ENCODE measurements around the gene PRKAG2.
A peak's percentile ranks its signal among the peaks of the same experiment; 100 is the strongest.

PRKAG2 gene

GRCh38 chr7:151742713-151743480 lies 134.0 kb downstream of the PRKAG2 start:
- Histone ChIP-seq H3K27me3 (replicated peaks) (no peaks in the 10 kb centered on the region), H3K4me3 (ENCODE audit: low read depth, low read length) (no peak overlapping the region), H3K36me3 (replicated peaks) (no peaks in the 10 kb centered on the region), H3K27ac (peak overlapping the region; percentile 43)
- in situ Hi-C loops (cut with HindIII; ENCODE audit: low pct_ligation_motif_present, low sequenced_read_pairs), result no loop called here
- peak; percentile 31 for DNase-seq
- no peak for TF ChIP-seq CTCF (IDR thresholded peaks at IDR 0.05; ENCODE audit: low read depth, low read length, missing control alignments)

GRCh38 chr7:151741585-151741984 lies 135.3 kb downstream of the PRKAG2 start:
- in situ Hi-C loops (cut with HindIII; ENCODE audit: low pct_ligation_motif_present, low sequenced_read_pairs), result no loop called here
- no peak for TF ChIP-seq CTCF (IDR thresholded peaks at IDR 0.05; ENCODE audit: low read depth, low read length, missing control alignments)
- no peak for DNase-seq
- Histone ChIP-seq H3K4me3 (ENCODE audit: low read depth, low read length) (no peak overlapping the region), H3K36me3 (replicated peaks) (no peaks in the 10 kb centered on the region), H3K27me3 (replicated peaks) (no peaks in the 10 kb centered on the region), H3K27ac (no peak overlapping the region)

- no peak overlapping the region for H3K4me3 ChIP-seq (ENCODE audit: low read depth, low read length)
- no peaks in the 10 kb centered on the region for H3K36me3 ChIP-seq (replicated peaks)
- no peak for TF ChIP-seq CTCF (IDR thresholded peaks at IDR 0.05; ENCODE audit: low read depth, low read length, missing control alignments)
- peak; percentile 61 for DNase-seq
- H3K27me3 ChIP-seq (replicated peaks), result no peaks in the 10 kb centered on the region
- in situ Hi-C loops (cut with HindIII; ENCODE audit: low pct_ligation_motif_present, low sequenced_read_pairs), result no loop called here
- peak overlapping the region; percentile 22 for H3K27ac ChIP-seq
These were observed 136.6 kb downstream of the PRKAG2 start for GRCh38 chr7:151740081-151740851.

- H3K36me3 ChIP-seq (replicated peaks), result no peaks in the 10 kb centered on the region
- no peak for TF ChIP-seq CTCF (IDR thresholded peaks at IDR 0.05; ENCODE audit: low read depth, low read length, missing control alignments)
- H3K27ac ChIP-seq, result no peak overlapping the region
- H3K4me3 ChIP-seq (ENCODE audit: low read depth, low read length), result no peak overlapping the region
- in situ Hi-C loops (cut with HindIII; ENCODE audit: low pct_ligation_motif_present, low sequenced_read_pairs), result no loop called here
- DNase-seq, result no peak
- H3K27me3 ChIP-seq (replicated peaks), result no peaks in the 10 kb centered on the region
These were observed 138.0 kb downstream of the PRKAG2 start for GRCh38 chr7:151738925-151739324.

GRCh38 chr7:151736403-151736909 lies 140.5 kb downstream of the PRKAG2 start:
- peak; percentile 76 for TF ChIP-seq CTCF (IDR thresholded peaks at IDR 0.05; ENCODE audit: low read depth, low read length, missing control alignments)
- Histone ChIP-seq H3K27me3 (replicated peaks) (no peaks in the 10 kb centered on the region), H3K36me3 (replicated peaks) (no peaks in the 10 kb centered on the region), H3K4me3 (ENCODE audit: low read depth, low read length) (peak overlapping the region; percentile 49), H3K27ac (peak overlapping the region; percentile 64)
- in situ Hi-C loops (cut with HindIII; ENCODE audit: low pct_ligation_motif_present, low sequenced_read_pairs), result no loop called here
- DNase-seq, result peak; percentile 98

All from brain microvascular endothelial cell (primary cell).